HEK293T (cell line): ENCODE data around the gene FASTKD1.
"Not testable (repeated sequence)": the region's sequence is repeated elsewhere in the genome, so short reads cannot be mapped to it uniquely, and the experiment has no call there.

Source experiments
- CTCF ChIA-PET: fragments of 350-600 bp; formaldehyde crosslinking; extraction: SDS; loops from one replicate; lab custom pipeline; 2021; ENCODE audit warnings: antibody characterized with exemption, inconsistent platforms; lab: Yijun Ruan, JAX
- POLR2A ChIA-PET: fragments of 350-600 bp; formaldehyde crosslinking; extraction: SDS; loops from one replicate; lab custom pipeline; 2020; ENCODE audit warnings: antibody characterized with exemption, inconsistent platforms; lab: Yijun Ruan, JAX
- DNase-seq: peaks from one replicate; pipeline ENCODE4 v3.0.0; 2012; ENCODE audit warnings: mixed read lengths; ENCODE audit errors: extremely low spot score
- ARNT ChIP-seq: fragments of 450-650 bp; IDR thresholded peaks from 2 replicates; pipeline ENCODE4 v1.6.1; 2017; ENCODE audit warnings: mild to moderate bottlenecking
- BHLHE40 ChIP-seq: fragments of 450-650 bp; IDR thresholded peaks from 2 replicates; pipeline ENCODE4 v1.6.1; 2016; ENCODE audit warnings: mild to moderate bottlenecking, moderate library complexity, borderline replicate concordance
- CTBP1 ChIP-seq: fragments of 450-650 bp; IDR thresholded peaks from 2 replicates; pipeline ENCODE4 v1.6.1; 2016; ENCODE audit warnings: borderline replicate concordance
- ELF4 ChIP-seq: fragments of 450-650 bp; IDR thresholded peaks from 2 replicates; pipeline ENCODE4 v1.6.1; 2017; ENCODE audit warnings: antibody characterized with exemption
- FOXA1 ChIP-seq: fragments of 450-650 bp; IDR thresholded peaks from 2 replicates; pipeline ENCODE4 v1.6.1; 2016; ENCODE audit warnings: mild to moderate bottlenecking
- FOXK2 ChIP-seq: fragments of 450-650 bp; IDR thresholded peaks from 2 replicates; pipeline ENCODE4 v1.6.1; 2016; ENCODE audit warnings: mild to moderate bottlenecking
- FOXM1 ChIP-seq: fragments of 450-650 bp; IDR thresholded peaks from 2 replicates; pipeline ENCODE4 v1.6.1; 2017; ENCODE audit warnings: mild to moderate bottlenecking, borderline replicate concordance
- HDGF ChIP-seq: fragments of 450-650 bp; IDR thresholded peaks from 2 replicates; pipeline ENCODE4 v1.6.1; 2017; ENCODE audit warnings: antibody characterized with exemption, borderline replicate concordance
- L3MBTL2 ChIP-seq: fragments of 450-650 bp; conservative IDR thresholded peaks from 2 replicates; pipeline ENCODE4 v1.6.1; 2016; ENCODE audit warnings: mild to moderate bottlenecking
- LEF1 ChIP-seq: fragments of 450-650 bp; IDR thresholded peaks from 2 replicates; pipeline ENCODE4 v1.6.1; 2017; ENCODE audit warnings: mild to moderate bottlenecking, borderline replicate concordance
- NFRKB ChIP-seq: fragments of 450-650 bp; IDR thresholded peaks from 2 replicates; pipeline ENCODE4 v1.6.1; 2016; ENCODE audit warnings: mild to moderate bottlenecking, moderate library complexity
- SP1 ChIP-seq: fragments of 450-650 bp; IDR thresholded peaks from 2 replicates; pipeline ENCODE4 v1.6.1; 2017
- SUZ12 ChIP-seq: fragments of 450-650 bp; IDR thresholded peaks from 2 replicates; pipeline ENCODE4 v1.6.1; 2016; ENCODE audit warnings: mild to moderate bottlenecking
- TARDBP ChIP-seq: fragments of 450-650 bp; IDR thresholded peaks from 2 replicates; pipeline ENCODE4 v1.6.1; 2016
- ZNF384 ChIP-seq: fragments of 450-650 bp; IDR thresholded peaks from 2 replicates; pipeline ENCODE4 v1.6.1; 2016
- TF ChIP-seq, protein P1 (sequence below): fragments of 450-650 bp; IDR thresholded peaks from 2 replicates; pipeline ENCODE4 v1.6.1; 2016

Gene FASTKD1

GRCh38 chr2:169609264-169609663 is 35.6 kb upstream of the FASTKD1 start:
- CTCF ChIA-PET: interaction anchor here (0.6 kb wide), 1 partner anchor 23 kb away, joined by 4 read pairs; no protein-coding TSS in a partner anchor
- DNase-seq: no peak
- TF ChIP-seq LEF1 (no peak), SUZ12 (no peak), ZNF384 (no peak), FOXA1 (no peak), ARNT (no peak), ELF4 (no peak), CTBP1 (no peak), FOXK2 (no peak)
- TF ChIP-seq, protein P1, sequence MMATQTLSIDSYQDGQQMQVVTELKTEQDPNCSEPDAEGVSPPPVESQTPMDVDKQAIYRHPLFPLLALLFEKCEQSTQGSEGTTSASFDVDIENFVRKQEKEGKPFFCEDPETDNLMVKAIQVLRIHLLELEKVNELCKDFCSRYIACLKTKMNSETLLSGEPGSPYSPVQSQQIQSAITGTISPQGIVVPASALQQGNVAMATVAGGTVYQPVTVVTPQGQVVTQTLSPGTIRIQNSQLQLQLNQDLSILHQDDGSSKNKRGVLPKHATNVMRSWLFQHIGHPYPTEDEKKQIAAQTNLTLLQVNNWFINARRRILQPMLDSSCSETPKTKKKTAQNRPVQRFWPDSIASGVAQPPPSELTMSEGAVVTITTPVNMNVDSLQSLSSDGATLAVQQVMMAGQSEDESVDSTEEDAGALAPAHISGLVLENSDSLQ: no peak
- POLR2A ChIA-PET: no interaction called here

GRCh38 chr2:169599568-169599967 is 25.9 kb upstream of the FASTKD1 start:
- no peak for DNase-seq
- POLR2A ChIA-PET: no interaction called here
- TF ChIP-seq FOXM1 (no peak), HDGF (no peak), FOXA1 (no peak), FOXK2 (no peak), ELF4 (no peak), NFRKB (no peak), L3MBTL2 (no peak), CTBP1 (no peak), LEF1 (no peak), SUZ12 (no peak), TARDBP (no peak), ZNF384 (no peak), BHLHE40 (no peak)
- TF ChIP-seq, protein P1: no peak
- CTCF ChIA-PET: no interaction called here

- ChIA-PET POLR2A (no interaction called here), CTCF (no interaction called here)
- no peak for DNase-seq
- TF ChIP-seq HDGF: no peak
- TF ChIP-seq SP1: no peak
- TF ChIP-seq L3MBTL2: no peak
- no peak for TF ChIP-seq FOXM1
- TF ChIP-seq ZNF384: no peak
- TF ChIP-seq LEF1: no peak
- TF ChIP-seq NFRKB: no peak
- no peak for TF ChIP-seq CTBP1
- TF ChIP-seq, protein P1: no peak
- TF ChIP-seq ARNT: no peak
- no peak for TF ChIP-seq FOXK2
- no peak for TF ChIP-seq ELF4
- no peak for TF ChIP-seq SUZ12
- TF ChIP-seq TARDBP: no peak
- TF ChIP-seq BHLHE40: no peak
- no peak for TF ChIP-seq FOXA1
These were observed 25.3 kb upstream of the FASTKD1 start for GRCh38 chr2:169598982-169599381.

DNA sequence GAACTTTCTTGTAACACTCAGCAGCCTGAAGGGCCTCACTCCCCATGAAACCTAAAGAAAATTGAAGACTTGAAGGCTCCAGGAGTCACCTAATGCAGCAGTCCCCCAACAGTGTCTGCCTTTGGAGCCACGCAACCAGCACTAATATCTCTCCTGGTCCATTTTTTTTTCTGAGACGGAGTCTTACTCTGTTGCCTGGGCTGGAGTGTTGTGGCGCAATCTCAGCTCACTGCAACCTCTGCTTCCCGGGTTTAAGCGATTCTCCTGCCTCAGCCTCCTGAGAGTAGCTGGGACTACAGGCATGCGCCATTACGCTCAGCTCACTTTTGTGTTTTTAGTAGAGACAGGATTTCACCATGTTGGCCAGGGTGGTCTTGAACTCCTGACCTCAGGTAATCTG is 22.9 kb upstream of the FASTKD1 start:
- POLR2A ChIA-PET: interaction anchor here (3.5 kb wide), 1 partner anchor 12 kb away, joined by 8 read pairs; the partner anchor contains the start of gene PPIG
- CTCF ChIA-PET, DNase-seq: not testable (repeated sequence)

GRCh38 chr2:169590804-169591203 is 17.1 kb upstream of the FASTKD1 start:
- TF ChIP-seq LEF1 (no peak), BHLHE40 (no peak), FOXA1 (no peak), TARDBP (no peak), HDGF (no peak), SP1 (no peak), ARNT (no peak), L3MBTL2 (no peak), FOXK2 (no peak), ELF4 (no peak), FOXM1 (no peak)
- TF ChIP-seq, protein P1: no peak
- no peak for DNase-seq
- ChIA-PET CTCF (no interaction called here), POLR2A (no interaction called here)

DNA sequence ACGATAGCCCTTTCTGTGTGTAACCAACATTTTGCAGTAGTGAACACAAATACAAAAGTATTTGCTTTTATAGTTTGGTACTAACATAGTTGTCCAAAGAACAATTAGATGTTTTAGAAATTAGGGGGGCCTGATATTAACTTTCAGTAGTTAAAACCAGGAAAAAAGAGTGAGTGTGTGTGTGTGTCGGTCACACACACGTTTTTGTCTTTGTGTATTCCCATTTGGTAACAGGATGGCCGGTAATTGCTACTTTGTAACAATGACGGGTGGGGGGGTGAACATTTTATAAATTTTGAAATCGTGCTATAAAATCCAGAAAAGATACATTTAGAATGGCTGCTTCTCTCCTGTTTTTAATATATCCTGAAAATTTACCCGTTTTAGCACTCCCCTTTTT is 12.0 kb upstream of the FASTKD1 start:
- CTCF ChIA-PET: no interaction called here
- POLR2A ChIA-PET: interaction anchor here (1.4 kb wide), 1 partner anchor 12 kb away, joined by 19 read pairs; the partner anchor contains the start of gene FASTKD1
- no peak for DNase-seq
- TF ChIP-seq SUZ12 (no peak), FOXK2 (no peak), ZNF384 (no peak), FOXM1 (no peak), TARDBP (no peak), BHLHE40 (no peak), SP1 (no peak), NFRKB (no peak), FOXA1 (no peak), ELF4 (no peak)
- TF ChIP-seq, protein P1: no peak
